K562 (cell line): ENCODE measurements around the gene EDA. TPM values are rescaled to one million over a fixed set of nuclear protein-coding genes. Genes with fewer than 3 reads are reported as not detected.

Experiments used
- DLX4 ChIP-seq: fragments of 250-450 bp; sonication (Bioruptor Pico); IDR thresholded peaks from 2 replicates; pipeline ENCODE4 v1.6.1; 2021; ENCODE audit warnings: mild to moderate bottlenecking
- MAFF ChIP-seq: IDR thresholded peaks from 2 replicates; pipeline ENCODE4 v1.6.1; 2012; ENCODE audit warnings: low read length, improper control_type of control experiment
- RAD21 ChIP-seq, 2 experiments: fragments of 250-450 bp in 1 of 2; fragments of 450-650 bp in 1 of 2; sonication (Bioruptor Pico) in 1 of 2; formaldehyde crosslinking in 1 of 2; IDR thresholded peaks in 1 of 2; conservative IDR thresholded peaks in 1 of 2; 2 replicates each; pipeline versions ENCODE4 v1.4.0 to v1.8.0; 2020 to 2022; ENCODE audit warnings: mild to moderate bottlenecking in 2 of 2, moderate library complexity in 1 of 2
- RBM14 ChIP-seq: fragments of 200-400 bp; formaldehyde crosslinking; IDR thresholded peaks from 2 replicates; pipeline ENCODE4 v1.6.1; 2018; ENCODE audit warnings: low read depth, mild to moderate bottlenecking, low read length, moderate library complexity, borderline replicate concordance; ENCODE audit not compliant: insufficient read depth
- REST ChIP-seq, 2 experiments: fragments of 450-650 bp; formaldehyde crosslinking in 1 of 2; IDR thresholded peaks; 2 replicates each; pipeline versions ENCODE4 v1.4.0 to v1.6.1; 2014 to 2020; ENCODE audit warnings: mild to moderate bottlenecking in 2 of 2, borderline replicate concordance in 1 of 2, low read depth in 1 of 2
- SIN3B ChIP-seq: fragments of 450-650 bp; IDR thresholded peaks from 2 replicates; pipeline ENCODE4 v1.6.1; 2017; ENCODE audit warnings: low read depth, mild to moderate bottlenecking, moderate library complexity
- SMC3 ChIP-seq: conservative IDR thresholded peaks from 2 replicates; pipeline ENCODE4 v1.6.1; 2011; ENCODE audit warnings: low read depth, low read length, improper control_type of control experiment; ENCODE audit not compliant: insufficient read depth
- U2AF1 ChIP-seq: fragments of 200-400 bp; formaldehyde crosslinking; optimal IDR thresholded peaks from 2 replicates; pipeline ENCODE3; 2017; ENCODE audit warnings: mild to moderate bottlenecking, low read depth, low read length, moderate library complexity
- WHSC1 ChIP-seq: IDR thresholded peaks from one replicate; pipeline ENCODE4 v1.6.1; 2012; ENCODE audit warnings: low read length, control low read depth, inconsistent platforms
- ZNF134 ChIP-seq: fragments of 250-450 bp; sonication (Bioruptor Pico); conservative IDR thresholded peaks from 2 replicates; pipeline ENCODE4 v1.4.0; 2020
- polyA plus RNA-seq, 8 experiments: library from polyadenylated mRNA; depleted of rRNA in 4 of 8; stranded (reverse) in 5 of 8; unstranded in 3 of 8; fragments of >200 nt; fragmentation: Nextera tagmentation in 2 of 8; fragmentation: Illumina TruSeq in 1 of 8; extraction: Ambion mirVana in 2 of 8; extraction: Trizol in 1 of 8; gene quantifications; 2 replicates each; pipeline versions ENCODE4 v1.2.1 to v1.2.3, GENCODE V29; 2011 to 2014; ENCODE audit warnings: inconsistent platforms in 1 of 8, missing spikeins in 1 of 8
- total RNA-seq, 7 experiments: library from RNA; depleted of rRNA in 6 of 7; stranded (reverse); fragments of >200 nt in 6 of 7; fragmentation: Illumina TruSeq in 2 of 7; extraction: Trizol in 2 of 7; gene quantifications; 2 replicates each; pipeline versions ENCODE4 v1.2.1 to v1.2.3, GENCODE V29; 2011 to 2021; ENCODE audit warnings: low replicate concordance in 1 of 7

Gene EDA
- total and polyA plus RNA-seq, 9 of the 15 experiments (the other 6 are each of a cell fraction or from before 2014, with no cell fraction given), result 0.03 to 0.40 (median 0.07) TPM

- TF ChIP-seq REST (IDR thresholded peaks at IDR 0.05; ENCODE audit: borderline replicate concordance) (peak; percentile 23; the same call in 1 of the 2 replicates), REST (CRISPR knock-in tag; IDR thresholded peaks at IDR 0.05; ENCODE audit: low read depth) (no peak), RBM14 (no peak), MAFF (no peak), RAD21 (CRISPR knock-in tag; conservative IDR thresholded peaks at IDR 0.05 in 1 of 2, IDR thresholded peaks at IDR 0.05 in 1 of 2) (peak; percentile 20 to 60; a peak in 3 of 4 replicates), ZNF134 (CRISPR knock-in tag) (no peak), SMC3 (peak; percentile 46), U2AF1 (no peak), WHSC1 (no peak), DLX4 (CRISPR knock-in tag) (no peak), SIN3B (no peak)
- TF ChIP-seq, all 486 proteins: peak for 5
Observed at GRCh38 chrX:70033348-70034051, 417.6 kb downstream of the EDA start (continued).
